ENCODE data around the gene MAPT.
"Not testable (repeated sequence)": the region's sequence is repeated elsewhere in the genome, so short reads cannot be mapped to it uniquely, and the experiment has no call there.

Gene MAPT

DNA sequence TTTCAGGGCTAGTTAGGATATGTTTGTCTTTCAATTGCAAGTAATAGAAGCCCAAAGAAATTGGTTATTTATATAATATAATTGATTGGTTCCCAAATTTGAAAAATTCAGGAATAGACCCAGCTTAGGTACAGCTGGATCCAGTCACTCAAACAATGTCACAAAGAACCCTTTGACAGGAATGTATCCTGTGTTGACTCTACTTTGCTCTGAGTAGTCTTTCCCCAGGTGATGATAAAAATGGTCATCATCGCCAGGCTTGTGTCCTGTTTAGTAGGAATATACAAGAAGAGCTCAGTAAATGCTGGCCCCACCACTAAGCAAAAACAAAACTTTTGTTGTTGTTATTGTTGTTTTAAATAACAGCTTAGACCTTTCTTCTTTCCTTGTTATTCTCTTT, 35.0 kb downstream of the MAPT start:
- DNase-seq (ENCODE audit: low read depth): no peak

DNA sequence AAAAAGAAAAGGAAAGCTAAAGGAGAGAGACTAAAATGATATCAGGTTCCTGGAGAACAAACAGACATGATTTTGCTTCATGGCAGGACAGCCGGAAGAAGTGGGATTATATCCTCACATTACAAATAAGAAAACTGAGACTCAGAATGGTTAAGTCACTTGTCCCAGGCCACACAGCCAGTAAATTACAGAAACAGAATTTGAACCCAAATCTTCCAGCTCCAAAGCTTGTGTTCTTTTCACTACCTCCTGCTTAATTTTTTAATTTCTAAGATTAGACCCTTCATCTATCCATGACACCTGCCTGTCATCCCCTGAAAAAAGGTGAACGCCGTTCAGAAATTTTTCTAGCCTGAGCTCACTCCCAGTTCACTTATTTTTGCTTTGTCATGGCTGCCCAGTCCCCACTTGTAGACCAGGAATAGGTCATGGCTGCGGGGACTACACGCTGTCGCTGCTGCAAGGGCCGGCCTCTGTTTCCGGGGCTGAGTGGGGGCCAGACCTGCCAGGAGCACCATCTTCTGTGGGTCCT, 36.1 kb downstream of the MAPT start:
- no peak for DNase-seq (ENCODE audit: low read depth)

- DNase-seq (ENCODE audit: low read depth): no peak
Observed at GRCh38 chr17:45931677-45932076, 37.3 kb downstream of the MAPT start.

GRCh38 chr17:45934044-45934979, 40.0 kb downstream of the MAPT start:
- DNase-seq (ENCODE audit: low read depth): no peak

GRCh38 chr17:45935197-45935709, 40.9 kb downstream of the MAPT start:
- no peak for DNase-seq (ENCODE audit: low read depth)

DNA sequence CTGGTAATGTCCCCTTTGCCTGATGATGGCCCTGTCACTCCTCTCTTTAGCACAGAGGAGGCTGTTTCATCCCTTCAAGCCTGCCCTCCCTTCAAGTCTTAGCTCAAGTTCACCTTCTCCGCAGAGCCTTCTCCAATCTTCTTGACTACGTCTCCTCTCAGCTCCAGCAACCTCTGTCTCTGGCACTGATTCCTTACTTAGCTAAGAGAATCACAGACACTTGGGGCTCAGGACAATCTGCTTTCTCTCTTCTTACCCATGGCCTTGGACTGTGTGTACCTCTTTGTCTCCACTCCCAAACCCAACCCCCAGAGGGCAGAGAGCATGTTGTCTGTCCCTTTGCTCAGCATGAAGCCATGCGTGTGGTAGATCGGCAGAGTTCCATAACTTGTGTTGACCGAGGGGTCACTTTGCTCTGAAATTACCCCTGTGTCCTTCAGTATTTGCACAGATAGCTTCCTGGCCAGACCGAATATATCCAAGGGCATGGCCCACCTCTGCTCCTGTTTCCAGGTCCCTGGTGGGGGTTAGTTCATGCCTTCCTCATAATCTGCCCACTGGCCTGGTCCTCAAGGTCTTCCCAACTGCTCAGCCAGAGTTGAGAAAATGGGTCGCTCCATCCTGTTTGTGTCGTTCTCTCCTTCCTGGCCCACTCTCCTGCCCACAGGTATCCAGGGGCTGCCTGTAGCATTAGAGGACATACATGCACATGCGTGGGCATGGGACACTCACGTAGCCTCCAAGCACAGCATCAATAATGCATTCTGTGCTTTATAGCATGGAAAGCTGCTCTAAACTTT, 41.6 kb downstream of the MAPT start:
- DNase-seq (ENCODE audit: low read depth): no peak

DNA sequence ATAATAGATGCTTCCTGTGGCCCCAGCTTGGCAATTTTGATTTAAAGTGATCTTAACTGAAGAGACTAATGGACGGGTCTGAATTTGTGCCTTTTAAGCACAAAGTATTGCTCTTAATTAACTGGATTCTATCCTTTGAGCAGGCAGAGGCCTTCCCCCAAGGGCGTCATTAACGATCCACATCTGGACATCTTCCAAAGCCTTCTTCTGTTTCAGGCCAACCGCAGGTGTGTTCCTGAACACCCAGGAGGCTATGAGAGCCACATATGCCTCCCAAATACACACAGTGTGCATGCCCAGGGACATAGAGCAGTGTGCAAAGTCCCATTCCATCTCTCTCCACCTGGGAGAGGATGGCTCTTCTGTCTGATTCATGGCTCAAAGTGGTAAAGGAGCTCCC, 42.3 kb downstream of the MAPT start:
- no peak for DNase-seq (ENCODE audit: low read depth)

DNA sequence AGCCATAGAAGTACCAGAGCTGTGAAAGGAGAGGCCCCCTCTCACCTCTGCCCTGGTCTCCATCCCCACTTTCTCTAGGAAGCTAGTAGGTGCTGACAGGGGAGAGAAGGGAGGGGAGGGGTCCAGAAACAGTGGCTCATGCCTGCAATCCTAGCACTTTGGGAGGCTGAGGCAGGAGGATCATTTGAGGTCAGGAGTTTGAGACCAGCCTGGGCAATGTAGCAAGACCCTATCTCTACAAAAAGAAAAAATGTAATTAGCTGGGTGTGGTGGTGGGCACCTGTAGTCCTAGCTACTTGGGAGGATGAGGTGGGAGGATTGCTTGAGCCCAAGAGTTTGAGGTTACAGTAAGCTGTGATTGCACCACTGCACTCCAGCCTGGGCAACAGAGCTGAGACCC, 42.8 kb downstream of the MAPT start:
- not testable (repeated sequence) for DNase-seq (ENCODE audit: low read depth)

DNA sequence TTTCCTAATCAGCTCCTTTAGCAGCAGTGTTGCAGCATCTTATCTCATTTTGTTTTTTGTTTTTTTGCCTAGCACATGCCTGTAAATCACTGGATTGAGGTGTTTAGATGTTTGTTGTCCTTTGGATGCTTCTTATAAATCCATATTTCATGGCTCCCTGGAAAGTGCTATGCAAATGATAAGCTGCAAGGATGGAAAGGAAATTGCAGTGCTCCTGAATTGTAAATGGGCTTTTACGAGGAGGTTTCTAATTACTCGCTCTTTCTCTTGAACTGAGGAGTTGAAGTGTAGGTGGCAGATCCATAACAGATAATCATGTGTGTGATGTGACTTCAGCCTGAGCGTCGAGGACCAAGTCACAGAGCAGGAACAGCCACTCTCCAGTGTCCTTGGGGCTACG, 45.0 kb downstream of the MAPT start:
- DNase-seq (ENCODE audit: low read depth): no peak

DNA sequence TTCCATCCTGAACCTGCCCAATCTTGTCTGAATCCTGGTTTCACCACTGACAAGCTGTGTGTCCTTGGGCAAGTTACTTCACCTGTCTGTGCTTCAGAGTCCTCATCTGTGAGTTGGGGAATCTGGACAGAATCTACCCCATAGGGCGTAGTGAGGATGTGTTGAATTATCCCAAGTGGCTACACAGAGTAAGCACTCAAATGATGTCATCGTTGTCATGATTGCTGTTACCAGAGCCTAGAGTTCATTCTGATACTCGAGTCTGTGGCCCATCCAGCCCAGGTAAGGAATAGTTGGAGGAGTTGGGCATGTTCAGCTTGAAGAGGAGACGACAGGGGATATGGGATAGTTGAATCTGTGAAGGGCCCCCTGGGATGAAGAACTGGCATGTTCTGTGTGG, 45.9 kb downstream of the MAPT start:
- no peak for DNase-seq (ENCODE audit: low read depth)

- no peak for DNase-seq (ENCODE audit: low read depth)
Observed at GRCh38 chr17:45940826-45941225, 46.5 kb downstream of the MAPT start.

DNA sequence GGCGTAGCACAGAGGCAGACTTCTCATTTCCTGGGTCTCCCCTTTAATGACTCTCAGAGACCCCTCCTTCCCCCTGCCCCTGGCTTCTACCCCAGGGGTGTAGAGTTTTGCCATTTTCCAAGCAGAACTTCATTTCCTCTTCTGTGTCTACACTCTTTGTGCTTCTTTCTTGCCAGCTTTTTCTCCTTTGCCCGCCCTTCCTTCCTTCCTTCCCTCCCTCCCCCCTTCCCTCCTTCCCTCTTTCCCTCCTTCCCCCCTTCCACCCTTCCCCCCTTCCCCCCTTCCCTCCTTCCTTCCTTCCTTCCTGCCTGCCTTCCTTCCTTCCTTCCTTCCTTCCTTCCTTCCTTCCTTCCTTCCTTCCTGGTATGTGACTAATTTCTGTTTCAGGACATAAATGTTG, 47.0 kb downstream of the MAPT start:
- DNase-seq (ENCODE audit: low read depth): no peak

- no peak for DNase-seq (ENCODE audit: low read depth)
Observed at GRCh38 chr17:45942284-45942683, 47.9 kb downstream of the MAPT start.

- no peak for DNase-seq (ENCODE audit: low read depth)
Observed at GRCh38 chr17:45946841-45947256, 52.5 kb downstream of the MAPT start.

DNA sequence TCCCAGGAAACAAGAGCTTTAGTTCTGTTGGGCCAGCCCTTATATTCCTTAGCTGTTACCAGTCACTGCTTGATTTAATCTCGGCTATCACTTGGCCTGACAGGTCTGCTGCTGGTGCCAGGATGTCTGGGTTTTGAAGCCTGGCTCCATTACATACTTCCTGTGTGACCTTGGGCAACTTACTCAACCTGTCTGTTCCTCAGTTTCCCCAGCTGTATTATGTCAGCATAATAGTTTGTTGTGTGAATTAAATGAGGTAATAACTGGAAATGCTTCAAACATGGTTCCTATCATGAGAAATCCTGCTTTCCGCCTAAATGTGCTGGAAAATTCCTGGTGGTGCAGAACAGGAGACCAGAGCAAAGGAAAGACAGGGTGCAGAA, 54.1 kb downstream of the MAPT start:
- DNase-seq (ENCODE audit: low read depth): no peak

DNA sequence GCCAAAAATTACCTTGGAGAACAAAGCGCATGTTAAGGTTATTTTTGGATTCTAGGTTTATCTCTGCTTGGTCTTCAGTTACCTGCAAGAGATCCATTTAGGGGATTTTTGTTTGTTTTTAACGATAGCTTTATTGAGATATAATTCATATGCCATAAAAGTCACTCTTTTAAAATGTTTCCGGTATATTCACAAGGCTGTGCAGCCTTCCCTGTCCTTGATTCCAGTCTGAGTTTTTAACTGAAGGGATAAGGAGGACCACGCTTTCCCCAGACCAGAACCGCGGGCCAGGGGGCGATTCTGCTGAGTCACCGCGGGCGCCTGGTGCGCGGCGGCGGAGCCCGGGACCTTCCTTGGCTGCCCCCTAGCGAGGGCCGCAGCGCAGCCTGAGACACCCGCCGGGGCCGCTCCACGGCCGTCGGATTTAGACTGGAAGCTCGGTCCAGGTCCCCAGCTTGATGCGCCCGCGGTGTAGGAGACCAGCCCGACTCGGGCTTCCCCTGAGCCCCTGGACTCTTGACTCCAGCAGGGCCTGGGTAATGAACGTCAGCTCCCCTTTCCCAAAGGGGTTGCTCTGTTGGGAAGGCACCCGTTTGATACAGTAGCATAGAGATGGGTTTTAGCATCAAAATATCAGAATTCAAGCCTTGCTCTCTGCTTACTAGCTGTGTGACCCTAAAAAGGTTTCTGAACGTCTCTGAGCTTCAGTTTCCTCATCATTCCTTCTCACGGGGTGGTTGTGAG, 54.7 kb downstream of the MAPT start:
- peak; percentile 26 for DNase-seq (ENCODE audit: low read depth)

GRCh38 chr17:45949755-45950320, 55.5 kb downstream of the MAPT start:
- no peak for DNase-seq (ENCODE audit: low read depth)

DNA sequence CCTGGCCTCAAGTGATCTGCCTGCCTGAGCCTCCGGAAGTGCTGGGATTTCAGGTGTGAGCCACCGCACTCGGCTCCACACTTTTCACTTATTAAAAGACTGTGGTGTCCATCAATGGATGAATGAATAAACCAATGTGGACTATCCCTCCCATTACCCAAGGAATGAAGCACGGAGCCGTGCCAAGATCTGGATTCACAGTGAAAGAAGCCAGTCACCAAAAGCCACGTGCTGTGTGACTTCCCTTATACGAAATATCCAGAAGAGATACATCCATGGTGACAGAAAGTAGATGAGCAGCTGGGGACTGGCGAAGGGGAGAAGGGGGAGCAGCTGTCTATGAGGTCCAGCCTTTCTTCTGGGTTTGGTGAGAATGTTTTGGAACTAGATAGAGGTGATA, 56.5 kb downstream of the MAPT start:
- no peak for DNase-seq (ENCODE audit: low read depth)

DNA sequence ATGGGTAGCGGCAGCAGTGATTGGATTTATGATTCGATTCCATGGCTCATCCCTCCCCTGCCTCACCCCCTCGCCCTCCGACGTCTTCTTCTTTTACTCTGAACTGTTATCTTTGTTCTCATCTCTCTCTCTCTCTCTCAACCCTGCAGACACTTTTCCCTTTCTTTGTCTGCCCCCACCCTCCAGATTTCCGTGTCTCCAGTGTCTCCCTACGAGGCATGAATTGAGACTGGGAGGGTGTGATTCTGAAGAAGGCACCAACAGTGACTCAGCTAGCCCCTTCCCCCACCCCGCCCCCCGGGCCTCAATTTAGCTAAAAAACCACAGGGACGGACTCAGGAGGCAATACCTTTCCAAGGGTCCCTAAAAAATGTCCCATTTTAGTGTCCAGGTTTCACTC, 57.0 kb downstream of the MAPT start:
- DNase-seq (ENCODE audit: low read depth): no peak

DNA sequence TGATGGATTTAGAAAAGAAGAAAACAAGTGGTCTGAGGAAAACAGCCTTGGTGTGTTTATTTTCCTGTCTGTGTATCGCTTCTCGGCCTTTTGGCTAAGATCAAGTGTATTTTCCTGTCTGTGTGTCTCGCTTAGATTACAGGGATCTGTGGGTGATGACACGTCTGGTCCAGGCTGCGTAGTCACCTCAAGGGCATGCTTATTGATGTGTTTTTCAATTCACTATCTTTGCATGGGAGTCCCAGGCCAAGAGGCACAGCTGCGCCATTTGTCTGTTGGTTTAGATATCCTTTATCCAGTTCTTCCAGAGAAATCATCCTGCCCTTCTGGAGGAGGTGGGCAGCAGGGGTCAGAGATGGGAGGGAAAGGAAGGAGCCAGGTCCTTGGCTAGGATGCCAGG, 57.6 kb downstream of the MAPT start:
- no peak for DNase-seq (ENCODE audit: low read depth)

- DNase-seq (ENCODE audit: low read depth): no peak
Observed at GRCh38 chr17:45952814-45953320, 58.5 kb downstream of the MAPT start.

- no peak for DNase-seq (ENCODE audit: low read depth)
Observed at GRCh38 chr17:45953561-45953960, 59.2 kb downstream of the MAPT start.
